Measurements from ENCODE around the gene FBXO44.

FBXO44 gene

DNA sequence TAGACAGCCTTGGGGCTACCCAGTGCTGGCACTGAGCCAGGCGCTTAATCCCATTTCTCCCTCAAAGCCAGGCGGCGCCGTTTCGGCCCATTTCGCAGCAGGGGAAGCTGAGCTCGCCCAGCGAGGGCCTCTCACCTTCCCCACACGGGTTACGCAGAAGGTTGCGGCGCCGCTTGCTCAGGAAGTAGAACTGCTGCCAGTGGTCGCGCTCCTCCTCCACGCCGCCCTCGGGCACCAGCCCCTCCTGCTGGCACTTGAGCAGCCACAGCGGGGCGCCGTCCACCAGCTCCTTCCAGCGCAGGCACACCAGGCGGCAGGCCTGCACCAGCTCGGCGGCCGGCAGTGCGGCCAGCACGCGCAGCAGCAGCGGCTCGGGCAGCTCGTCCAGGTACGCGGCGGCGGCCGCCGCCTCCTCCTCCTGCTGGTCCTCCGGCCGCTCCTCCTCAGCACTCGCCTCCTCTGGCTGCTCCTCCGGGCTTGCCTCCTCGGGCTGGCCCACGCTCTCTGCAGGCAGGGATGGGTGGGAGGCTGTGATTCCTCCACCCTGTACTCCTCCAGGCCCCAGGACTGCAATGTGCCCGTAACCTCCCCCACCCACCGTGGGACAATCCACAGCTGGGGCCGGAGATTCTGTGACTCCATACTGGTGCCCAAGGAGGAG, 4.2 kb upstream of the FBXO44 start (continued):
- TF ChIP-seq, protein P1, sequence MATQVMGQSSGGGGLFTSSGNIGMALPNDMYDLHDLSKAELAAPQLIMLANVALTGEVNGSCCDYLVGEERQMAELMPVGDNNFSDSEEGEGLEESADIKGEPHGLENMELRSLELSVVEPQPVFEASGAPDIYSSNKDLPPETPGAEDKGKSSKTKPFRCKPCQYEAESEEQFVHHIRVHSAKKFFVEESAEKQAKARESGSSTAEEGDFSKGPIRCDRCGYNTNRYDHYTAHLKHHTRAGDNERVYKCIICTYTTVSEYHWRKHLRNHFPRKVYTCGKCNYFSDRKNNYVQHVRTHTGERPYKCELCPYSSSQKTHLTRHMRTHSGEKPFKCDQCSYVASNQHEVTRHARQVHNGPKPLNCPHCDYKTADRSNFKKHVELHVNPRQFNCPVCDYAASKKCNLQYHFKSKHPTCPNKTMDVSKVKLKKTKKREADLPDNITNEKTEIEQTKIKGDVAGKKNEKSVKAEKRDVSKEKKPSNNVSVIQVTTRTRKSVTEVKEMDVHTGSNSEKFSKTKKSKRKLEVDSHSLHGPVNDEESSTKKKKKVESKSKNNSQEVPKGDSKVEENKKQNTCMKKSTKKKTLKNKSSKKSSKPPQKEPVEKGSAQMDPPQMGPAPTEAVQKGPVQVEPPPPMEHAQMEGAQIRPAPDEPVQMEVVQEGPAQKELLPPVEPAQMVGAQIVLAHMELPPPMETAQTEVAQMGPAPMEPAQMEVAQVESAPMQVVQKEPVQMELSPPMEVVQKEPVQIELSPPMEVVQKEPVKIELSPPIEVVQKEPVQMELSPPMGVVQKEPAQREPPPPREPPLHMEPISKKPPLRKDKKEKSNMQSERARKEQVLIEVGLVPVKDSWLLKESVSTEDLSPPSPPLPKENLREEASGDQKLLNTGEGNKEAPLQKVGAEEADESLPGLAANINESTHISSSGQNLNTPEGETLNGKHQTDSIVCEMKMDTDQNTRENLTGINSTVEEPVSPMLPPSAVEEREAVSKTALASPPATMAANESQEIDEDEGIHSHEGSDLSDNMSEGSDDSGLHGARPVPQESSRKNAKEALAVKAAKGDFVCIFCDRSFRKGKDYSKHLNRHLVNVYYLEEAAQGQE (tag by site-specific recombination; IDR thresholded peaks at IDR 0.05): no peak; the same call in 1 of the 2 replicates
- peak; percentile 26; the same call in 1 of the 2 replicates for TF ChIP-seq ZFP3 (tag by site-specific recombination; IDR thresholded peaks at IDR 0.05; ENCODE audit: low read depth)
- no peak for TF ChIP-seq ZNF114 (tag by site-specific recombination; IDR thresholded peaks at IDR 0.05)
- peak; percentile 90 for TF ChIP-seq ZSCAN30 (tag by site-specific recombination; IDR thresholded peaks at IDR 0.05)
- no peak for TF ChIP-seq ZNF704 (tag by site-specific recombination; IDR thresholded peaks at IDR 0.05)
- 0 out of 2 replicates have a peak, but pooled peaks have one; percentile 62 for TF ChIP-seq ZNF501 (tag by site-specific recombination; IDR thresholded peaks at IDR 0.05)
- peak; percentile 75; the same call in 1 of the 2 replicates for TF ChIP-seq ZBTB6 (tag by site-specific recombination; IDR thresholded peaks at IDR 0.05)
- TF ChIP-seq ZNF623 (tag by site-specific recombination; IDR thresholded peaks at IDR 0.05): peak; percentile 16; the same call in 1 of the 2 replicates
- peak; percentile 61 for TF ChIP-seq OSR2 (tag by site-specific recombination; IDR thresholded peaks at IDR 0.05)
- TF ChIP-seq TRIM28 (IDR thresholded peaks at IDR 0.05; ENCODE audit: borderline replicate concordance, low read length): peak; percentile 92
- 0 out of 2 replicates have a peak, but pooled peaks have one; percentile 24 for TF ChIP-seq ZNF16 (tag by site-specific recombination; IDR thresholded peaks at IDR 0.05; ENCODE audit: low read depth)
- peak; percentile 31; the same call in 1 of the 2 replicates for TF ChIP-seq ZNF677 (tag by site-specific recombination; IDR thresholded peaks at IDR 0.05)
- no peak for TF ChIP-seq ZSCAN23 (tag by site-specific recombination; IDR thresholded peaks at IDR 0.05)
- peak; percentile 98 for TF ChIP-seq PRDM10 (tag by site-specific recombination; IDR thresholded peaks at IDR 0.05)
- TF ChIP-seq, protein P2, sequence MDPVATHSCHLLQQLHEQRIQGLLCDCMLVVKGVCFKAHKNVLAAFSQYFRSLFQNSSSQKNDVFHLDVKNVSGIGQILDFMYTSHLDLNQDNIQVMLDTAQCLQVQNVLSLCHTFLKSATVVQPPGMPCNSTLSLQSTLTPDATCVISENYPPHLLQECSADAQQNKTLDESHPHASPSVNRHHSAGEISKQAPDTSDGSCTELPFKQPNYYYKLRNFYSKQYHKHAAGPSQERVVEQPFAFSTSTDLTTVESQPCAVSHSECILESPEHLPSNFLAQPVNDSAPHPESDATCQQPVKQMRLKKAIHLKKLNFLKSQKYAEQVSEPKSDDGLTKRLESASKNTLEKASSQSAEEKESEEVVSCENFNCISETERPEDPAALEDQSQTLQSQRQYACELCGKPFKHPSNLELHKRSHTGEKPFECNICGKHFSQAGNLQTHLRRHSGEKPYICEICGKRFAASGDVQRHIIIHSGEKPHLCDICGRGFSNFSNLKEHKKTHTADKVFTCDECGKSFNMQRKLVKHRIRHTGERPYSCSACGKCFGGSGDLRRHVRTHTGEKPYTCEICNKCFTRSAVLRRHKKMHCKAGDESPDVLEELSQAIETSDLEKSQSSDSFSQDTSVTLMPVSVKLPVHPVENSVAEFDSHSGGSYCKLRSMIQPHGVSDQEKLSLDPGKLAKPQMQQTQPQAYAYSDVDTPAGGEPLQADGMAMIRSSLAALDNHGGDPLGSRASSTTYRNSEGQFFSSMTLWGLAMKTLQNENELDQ (tag by site-specific recombination; IDR thresholded peaks at IDR 0.05; ENCODE audit: low read depth): no peak
- no peak for TF ChIP-seq ZFP37 (tag by site-specific recombination; IDR thresholded peaks at IDR 0.05)
- no peak for TF ChIP-seq ZNF548 (tag by site-specific recombination; IDR thresholded peaks at IDR 0.05)
- TF ChIP-seq ZNF76 (tag by site-specific recombination; IDR thresholded peaks at IDR 0.05; ENCODE audit: borderline replicate concordance, low read depth): no peak; the same call in 1 of the 2 replicates
- peak; percentile 49; the same call in 1 of the 2 replicates for TF ChIP-seq ZBTB17 (tag by site-specific recombination; IDR thresholded peaks at IDR 0.05)
- no peak for TF ChIP-seq ZNF529 (tag by site-specific recombination; IDR thresholded peaks at IDR 0.05; ENCODE audit: insufficient replicate concordance)
- TF ChIP-seq ZNF404 (tag by site-specific recombination; IDR thresholded peaks at IDR 0.05): no peak
- no peak for TF ChIP-seq ZNF37A (tag by site-specific recombination; IDR thresholded peaks at IDR 0.05)
- no peak for TF ChIP-seq ZNF777 (tag by site-specific recombination; IDR thresholded peaks at IDR 0.05; ENCODE audit: borderline replicate concordance)
- TF ChIP-seq RBAK (tag by site-specific recombination; IDR thresholded peaks at IDR 0.05): no peak; the same call in 1 of the 2 replicates
- no peak for TF ChIP-seq ZNF670 (tag by site-specific recombination; IDR thresholded peaks at IDR 0.05; ENCODE audit: low read depth)
- TF ChIP-seq ZNF175 (tag by site-specific recombination; IDR thresholded peaks at IDR 0.05): no peak
- no peak for TF ChIP-seq ZNF645 (tag by site-specific recombination; IDR thresholded peaks at IDR 0.05)
